Posterior cingulate gyrus (tissue), 11 donors: ENCODE results near the gene KPNA2.
"Not testable (repeated sequence)": the region's sequence is repeated elsewhere in the genome, so short reads cannot be mapped to it uniquely, and the experiment has no call there.

Source experiments
- DNase-seq, 10 donors: peaks; one replicate each; pipeline versions ENCODE4 v3.0.0 to v3.0.0-alpha.2; 2020 to 2021; ENCODE audit warnings: mixed read lengths in 3 of 10
- intact Hi-C: fragments of 100-400 bp; cut with DNase I; formaldehyde crosslinking; loops from one replicate; pipeline ENCODE4 v1.15.1; 2023

Gene KPNA2

DNA sequence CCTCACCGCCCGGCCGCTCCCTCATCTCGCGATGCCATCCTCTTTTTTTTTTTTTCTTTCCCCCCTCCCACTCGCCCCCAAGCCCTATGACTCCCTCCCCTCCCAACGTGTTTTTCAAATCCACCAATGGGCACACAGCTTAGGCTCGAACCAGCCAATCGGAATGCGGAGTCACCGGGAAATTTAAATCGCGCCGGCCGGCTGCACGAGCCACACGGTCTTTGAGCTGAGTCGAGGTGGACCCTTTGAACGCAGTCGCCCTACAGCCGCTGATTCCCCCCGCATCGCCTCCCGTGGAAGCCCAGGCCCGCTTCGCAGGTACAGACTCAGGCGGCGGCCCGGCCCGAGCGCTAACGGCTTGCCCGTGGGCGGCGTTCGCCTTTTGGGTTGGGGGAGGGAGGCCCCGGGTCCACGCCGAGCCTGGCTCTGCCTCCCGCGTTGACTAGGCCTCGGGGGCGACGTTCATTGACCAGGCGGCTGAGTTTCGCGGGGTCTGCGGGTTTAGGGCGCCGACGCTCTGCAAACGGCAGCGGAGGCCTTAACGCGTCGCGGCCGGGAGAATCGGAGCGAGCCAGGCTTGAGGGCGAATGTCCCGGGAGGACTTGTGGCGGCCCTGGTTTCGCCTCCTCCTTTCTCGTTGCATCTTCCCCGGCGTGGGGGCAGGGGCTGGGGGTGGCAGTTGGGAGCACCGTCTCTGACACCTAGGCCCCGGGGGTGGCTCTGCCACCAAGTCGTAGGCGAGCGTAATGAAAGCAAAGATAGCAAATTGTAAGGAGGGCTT is at the start of gene KPNA2:
Gene KPNA2, plus strand, starts transcription at position 213 of the 781 bp plus-strand sequence. CDS start 1,398 bp downstream, outside the sequence.
- peak; percentile 86 to 98 (median 88) for DNase-seq
- intact Hi-C loops: loop anchor here (1.0 to 2.0 kb wide), 2 partner anchors 15 to 66 kb away; no protein-coding TSS in a partner anchor

DNA sequence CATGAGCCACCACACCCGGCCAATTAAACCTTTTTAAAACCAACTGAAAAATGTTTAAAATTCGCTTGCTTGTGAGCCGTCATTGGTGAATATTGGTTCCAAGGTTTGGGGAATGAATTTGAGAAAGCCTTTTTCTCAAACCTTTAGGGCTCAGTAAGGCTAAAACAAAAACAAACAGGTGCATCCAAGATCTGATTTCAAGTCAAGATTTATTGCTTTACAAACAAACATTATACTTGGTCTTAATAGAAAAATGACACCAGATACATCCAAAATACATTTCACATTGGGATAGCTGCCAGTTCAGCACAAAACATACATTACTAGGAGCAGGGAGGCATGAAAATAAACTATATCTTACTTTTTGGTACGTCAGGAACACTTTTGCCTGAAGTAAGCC is 44.6 kb upstream of the KPNA2 start:
- no peak for DNase-seq
- intact Hi-C loops: loop anchor here (5.0 kb wide), 1 partner anchor 274 kb away; the partner anchor contains the start of gene NOL11

DNA sequence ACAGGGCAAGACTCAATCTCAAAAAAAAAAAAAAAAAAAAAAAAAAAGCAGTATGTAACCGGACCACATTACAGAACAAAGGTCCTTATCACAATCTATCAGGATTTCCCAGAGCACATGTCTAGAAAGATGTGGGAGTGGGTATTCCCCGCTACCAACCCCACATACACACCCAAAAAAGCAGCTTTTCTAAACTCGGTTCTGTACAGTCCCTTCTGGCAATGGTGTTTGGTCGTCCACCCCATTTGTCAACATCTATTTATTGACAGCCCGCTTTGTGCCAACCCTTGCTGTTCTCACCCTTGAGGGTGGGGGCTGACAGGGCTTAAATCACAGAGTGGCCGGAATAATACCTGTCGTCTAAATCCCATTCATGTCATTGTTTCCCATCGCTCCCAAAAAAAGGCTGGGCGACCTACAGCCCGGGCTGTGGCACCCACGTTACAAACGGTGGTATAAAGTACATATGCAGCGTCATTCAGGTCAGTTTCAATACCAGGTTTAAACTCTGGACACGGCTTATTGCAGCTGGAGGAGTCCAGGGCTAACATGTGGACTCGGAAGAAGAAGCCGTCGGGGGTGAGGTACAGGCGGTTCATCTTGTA is 42.9 kb upstream of the KPNA2 start:
- peak in 1 of 10 donors; percentile 29 for DNase-seq
- intact Hi-C loops: loop anchor here (1.0 to 5.0 kb wide), 2 partner anchors 28 to 275 kb away; partner anchors contain the start of gene NOL11

DNA sequence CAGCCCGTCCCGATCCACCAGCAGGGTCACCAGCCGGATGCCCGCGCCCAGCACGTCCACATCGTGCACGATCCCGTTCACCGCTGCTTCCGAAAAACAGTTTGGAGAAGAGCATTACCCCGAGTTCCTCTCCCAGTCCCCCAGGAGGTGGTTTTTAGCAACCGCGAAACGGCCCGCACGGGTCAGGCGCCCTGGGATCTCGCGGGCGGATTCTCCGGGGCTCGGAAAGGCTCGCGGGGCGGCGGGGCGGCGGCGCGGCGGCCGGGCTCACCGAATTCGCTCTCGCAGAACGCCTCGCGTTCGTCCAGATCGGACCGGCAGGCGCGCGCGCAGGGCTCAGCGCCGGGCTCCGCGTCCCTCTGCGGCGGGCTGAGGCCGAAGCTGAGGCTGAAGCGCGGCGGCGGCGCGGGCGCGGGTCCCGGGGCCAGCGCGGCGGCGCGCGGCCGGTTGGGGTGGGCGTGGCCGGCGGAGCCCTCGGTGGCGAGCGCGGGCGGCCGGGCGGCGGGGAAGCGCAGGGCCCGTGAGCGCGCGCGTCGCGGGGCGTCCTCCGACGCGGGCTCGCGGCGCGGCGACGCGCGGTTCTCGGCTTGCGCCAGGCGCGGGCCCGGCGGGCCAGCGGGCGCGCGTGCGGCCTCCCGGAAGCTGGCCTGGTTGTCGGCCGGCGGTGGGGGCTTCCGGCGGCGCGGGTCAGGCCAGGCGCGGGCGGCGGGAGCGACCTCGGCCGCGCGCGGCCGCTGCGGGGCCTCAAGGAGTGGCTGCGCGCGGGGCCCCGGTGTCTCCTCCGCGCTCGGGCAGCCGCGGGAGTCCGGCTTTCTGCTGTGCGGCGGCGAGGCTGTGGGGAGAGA is 42.2 kb upstream of the KPNA2 start:
- DNase-seq: peak; percentile 59 to 98 (median 73)
- intact Hi-C loops: loop anchor here (1.0 to 5.0 kb wide), 2 partner anchors 27 to 276 kb away; partner anchors contain the start of gene NOL11

DNA sequence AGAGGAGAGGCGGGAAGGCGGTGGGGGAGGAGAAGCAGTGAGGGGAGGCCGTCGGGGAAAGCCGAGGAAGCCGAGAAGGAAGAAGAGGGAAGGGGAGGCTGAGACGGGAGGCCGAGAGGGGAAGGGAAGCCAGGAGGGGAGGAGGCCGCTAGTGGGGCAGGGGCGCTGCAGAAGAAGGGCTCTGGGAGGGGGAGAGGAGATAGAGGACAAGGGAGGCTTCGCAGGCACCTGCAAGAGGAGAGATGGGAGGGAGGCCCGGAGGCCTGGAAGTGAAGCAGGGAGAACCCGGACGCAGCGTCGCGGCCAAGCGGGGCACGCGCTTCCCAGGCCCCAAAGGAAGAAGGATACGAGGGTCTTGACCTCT is 41.6 kb upstream of the KPNA2 start:
- intact Hi-C loops: loop anchor here (1.0 to 5.0 kb wide), 2 partner anchors 26 to 277 kb away; partner anchors contain the start of gene NOL11

DNA sequence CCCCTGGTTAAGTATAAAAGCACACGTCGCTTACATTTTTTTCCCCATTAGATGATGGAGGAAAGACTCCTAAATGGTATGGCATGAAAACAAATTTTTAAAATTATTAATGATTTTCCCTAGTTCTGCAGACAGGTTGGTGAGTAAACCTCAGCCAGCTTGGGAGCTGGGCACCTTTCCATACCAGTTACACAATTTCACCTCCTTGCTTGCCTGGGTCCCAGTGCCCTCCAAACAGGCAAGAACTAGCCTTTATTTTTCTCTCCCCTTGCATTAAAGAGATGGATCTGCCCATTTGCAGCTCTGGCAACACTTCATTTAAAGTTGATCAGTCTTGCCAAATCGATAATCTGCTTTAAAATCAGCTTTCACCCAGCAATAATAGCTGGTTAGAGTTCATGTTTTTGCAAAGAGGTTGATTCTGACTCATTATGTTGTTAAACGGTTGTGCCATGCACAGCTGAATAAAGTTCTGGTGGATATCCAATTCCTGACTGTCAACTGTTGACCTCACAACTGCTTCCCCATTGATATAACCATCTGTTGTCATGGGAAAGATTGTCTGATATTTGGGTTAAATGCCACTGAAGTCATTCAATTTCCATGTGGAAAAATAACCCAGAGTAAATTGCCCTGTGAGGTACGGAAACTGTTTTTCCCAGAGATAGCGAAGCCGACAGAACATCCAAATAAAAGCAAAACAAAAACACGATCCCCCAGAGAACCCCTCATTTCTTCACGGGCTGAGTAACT is 40.5 kb upstream of the KPNA2 start:
- peak in 3 of 10 donors; percentile 46 to 48 (median 47) for DNase-seq
- intact Hi-C loops: loop anchor here (5.0 kb wide), 2 partner anchors 37 to 278 kb away; partner anchors contain the start of gene NOL11

More for the DNA sequence above, 41.6 kb upstream of the KPNA2 start:
- peak in 2 of 10 donors; percentile 66 to 72 for DNase-seq

DNA sequence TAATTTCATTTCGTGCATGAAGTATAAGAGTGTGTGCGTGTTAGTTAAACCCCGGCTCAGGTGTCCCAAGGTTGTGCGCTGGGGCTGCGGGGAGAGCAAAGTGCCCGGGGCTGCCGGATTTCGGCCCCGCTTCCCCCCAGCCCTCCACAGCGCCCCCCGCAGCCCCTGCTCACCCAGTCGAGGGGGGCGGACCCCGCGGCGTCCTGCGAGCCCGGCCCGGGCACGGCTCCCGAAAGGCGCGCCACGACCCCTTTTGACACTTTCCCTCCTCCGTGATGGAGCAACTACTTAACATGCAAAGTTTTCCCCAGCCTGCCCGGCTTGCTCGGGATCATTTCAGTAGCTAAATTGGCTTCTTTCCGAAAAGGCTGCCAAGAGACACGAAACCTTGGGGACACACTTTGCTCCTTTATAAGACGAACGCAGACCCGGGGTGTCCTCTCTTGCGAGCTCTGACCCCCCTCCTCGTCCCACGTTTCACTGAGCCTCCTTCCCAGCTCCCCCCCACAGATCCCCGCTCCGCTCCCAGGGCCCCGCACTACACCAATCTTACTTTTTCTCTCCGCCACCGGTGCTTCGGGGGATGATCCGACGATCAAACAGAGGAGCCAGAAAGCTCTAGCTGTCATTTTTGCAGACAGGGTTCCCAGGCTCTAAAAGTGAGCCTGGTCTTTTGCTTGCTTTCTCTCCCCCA is 39.8 kb upstream of the KPNA2 start:
- intact Hi-C loops: loop anchor here (5.0 kb wide), 1 partner anchor 37 kb away; no protein-coding TSS in a partner anchor
- DNase-seq: peak in 5 of 10 donors; percentile 23 to 85 (median 38)

DNA sequence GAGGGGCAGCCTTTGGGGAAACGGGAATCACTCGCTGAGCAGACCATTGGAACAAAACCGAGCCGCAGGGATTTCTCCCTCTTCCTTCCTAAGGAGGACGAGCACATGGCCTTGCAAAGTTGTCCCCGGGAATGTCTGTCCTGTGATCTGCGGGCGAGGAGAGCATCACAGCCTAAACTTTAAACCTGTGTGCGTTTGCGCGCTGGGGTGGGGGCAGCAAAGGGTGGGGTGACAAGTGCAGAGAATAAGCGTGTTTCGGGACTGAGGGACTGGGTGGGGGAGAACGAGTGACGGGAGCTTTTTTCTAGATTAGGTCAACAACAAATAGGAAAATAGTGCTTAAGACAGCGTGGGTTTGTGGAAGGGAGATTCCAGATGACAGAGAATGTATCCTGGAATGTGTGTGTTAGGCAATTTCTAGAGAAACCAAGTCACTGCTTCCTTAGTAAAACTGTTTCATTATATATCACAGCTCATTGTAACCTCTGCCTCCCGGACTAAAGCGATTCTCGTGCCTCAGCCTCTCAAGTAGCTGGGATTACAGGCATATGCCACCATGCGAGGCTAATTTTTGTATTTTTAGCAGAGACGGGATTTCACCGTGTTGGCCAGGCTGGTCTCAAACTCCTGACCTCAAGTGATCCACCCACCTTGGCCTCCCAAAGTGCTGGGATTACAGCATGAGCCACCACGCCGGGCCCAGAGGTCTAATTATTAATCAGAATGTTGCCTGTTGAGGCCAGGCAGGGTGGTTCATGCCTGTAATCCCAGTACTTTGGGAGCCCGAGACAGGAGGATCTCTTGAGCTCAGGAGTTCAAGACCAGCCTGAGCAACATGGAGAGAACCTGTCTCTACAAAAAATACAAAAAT is 39.0 kb upstream of the KPNA2 start, which contains the start of gene C17orf58:
Gene C17orf58, minus strand, starts transcription at position 169 of the 871 bp plus-strand sequence. CDS start 271 bp downstream, outside the sequence.
- intact Hi-C loops: loop anchor here (5.0 kb wide), 1 partner anchor 36 kb away; no protein-coding TSS in a partner anchor
- DNase-seq: peak in 2 of 10 donors; percentile 32 to 62

DNA sequence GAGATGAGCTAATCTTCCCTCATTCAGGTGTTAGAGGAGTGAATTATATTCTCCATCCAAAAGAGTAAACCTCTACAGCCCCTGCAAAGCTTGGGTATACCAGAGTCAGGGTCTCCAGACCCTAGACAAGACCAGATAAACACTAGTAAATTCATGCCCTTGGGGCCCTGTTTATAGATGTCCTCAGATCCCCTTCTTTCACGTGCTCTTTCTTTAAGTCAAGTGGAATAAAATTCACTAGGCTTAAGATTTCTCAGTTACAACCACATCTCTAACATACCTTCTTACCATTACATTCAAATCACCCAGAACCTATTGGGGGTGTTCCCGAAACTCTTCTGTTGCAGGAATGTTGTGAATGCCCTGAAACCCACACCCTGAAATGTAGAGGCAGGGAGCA is 37.1 kb upstream of the KPNA2 start:
- DNase-seq: no peak
- intact Hi-C loops: loop anchor here (5.0 kb wide), 1 partner anchor 34 kb away; no protein-coding TSS in a partner anchor

DNA sequence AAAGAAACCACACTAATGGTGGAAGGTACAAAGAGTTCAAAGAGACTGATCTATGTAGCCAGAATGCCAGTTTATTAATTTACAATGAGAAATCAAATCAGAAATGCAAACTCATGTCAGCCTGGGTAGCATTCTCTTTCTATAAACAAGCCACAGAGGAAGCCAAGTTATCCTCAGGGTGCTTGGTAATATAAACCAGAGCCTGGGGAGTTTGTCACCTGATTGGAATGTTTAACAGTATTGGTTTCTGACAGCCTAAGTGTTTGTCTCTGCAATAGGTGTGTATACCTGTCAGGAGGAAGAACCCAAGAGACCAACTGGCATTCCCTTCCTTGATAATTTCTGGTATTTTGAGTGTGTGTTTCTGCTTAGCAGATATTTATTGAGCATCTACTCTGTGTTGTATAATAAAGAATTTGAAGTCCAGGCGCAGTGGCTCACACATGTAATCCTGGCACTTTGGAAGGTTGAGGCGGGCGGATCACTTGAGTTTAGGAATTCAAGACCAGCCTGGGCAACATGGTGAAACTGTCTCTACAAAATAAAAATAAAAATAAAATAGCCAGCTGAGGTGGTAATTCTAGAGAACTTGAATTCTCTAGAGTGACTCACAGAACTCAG is 36.1 kb upstream of the KPNA2 start:
- intact Hi-C loops: loop anchor here (5.0 kb wide), 1 partner anchor 33 kb away; no protein-coding TSS in a partner anchor
- DNase-seq: no peak

DNA sequence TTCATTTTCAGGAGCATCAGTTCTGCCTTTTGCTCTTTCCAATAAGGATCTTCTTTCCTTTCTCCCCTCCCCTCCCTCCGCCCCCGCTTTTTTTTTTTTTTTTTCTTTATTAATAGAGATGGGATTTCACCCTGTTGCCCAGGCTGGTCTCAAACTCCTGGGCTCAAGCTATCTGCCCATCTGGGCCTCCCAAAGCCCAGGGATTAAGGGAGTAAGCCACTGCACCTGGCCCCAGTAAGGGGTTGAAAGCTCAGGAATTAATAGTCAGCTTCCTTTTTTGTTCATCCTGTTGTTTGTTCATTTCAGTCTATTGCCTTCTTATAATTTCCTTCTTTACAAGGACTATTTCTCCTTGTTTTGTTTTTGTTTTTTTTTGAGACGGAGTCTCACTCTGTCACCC is 31.3 kb upstream of the KPNA2 start:
- no peak for DNase-seq
- intact Hi-C loops: no loop called here

DNA sequence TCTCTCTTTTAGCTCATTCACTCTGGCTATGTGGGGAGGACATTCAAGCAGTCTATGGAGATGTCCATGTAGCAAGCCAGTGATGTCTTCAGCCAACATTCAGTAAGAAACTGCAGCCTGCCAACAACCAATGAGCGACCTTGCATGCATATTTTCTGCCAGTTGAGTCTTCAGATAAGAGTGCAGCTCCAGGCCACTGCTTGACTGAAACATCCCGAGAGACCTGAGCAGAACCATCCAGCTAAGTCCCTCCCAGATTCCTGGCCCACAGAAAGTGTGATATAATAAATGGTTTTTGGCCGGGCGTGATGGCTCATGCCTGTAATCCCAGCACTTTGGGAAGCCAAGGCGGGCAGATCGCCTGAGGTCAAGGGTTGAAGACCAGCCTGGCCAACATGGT is 28.7 kb upstream of the KPNA2 start:
- peak in 1 of 10 donors; percentile 30 for DNase-seq
- intact Hi-C loops: no loop called here

DNA sequence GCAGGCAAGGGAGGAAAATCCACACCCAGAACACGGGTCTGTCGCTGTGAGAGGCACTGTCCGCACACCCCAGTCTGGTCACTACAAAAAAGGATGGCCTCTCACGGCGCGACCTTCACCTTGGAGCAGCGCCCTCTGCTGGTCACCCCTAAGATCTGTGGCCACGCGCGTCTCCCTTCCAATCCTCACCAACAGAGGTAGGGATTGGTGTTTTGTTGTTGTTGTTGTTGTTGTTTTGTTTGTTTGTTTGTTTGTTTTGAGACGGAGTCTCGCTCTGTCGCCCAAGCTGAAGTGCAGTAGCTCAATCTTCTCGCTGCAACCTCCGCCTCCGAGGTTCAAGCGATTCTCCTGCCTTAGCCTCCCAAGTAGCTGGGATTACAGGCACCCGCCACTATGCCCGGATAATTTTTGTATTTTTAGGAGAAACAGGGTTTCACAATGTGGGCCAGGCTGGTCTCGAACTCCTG is 24.3 kb upstream of the KPNA2 start:
- DNase-seq: peak in 6 of 10 donors; percentile 35 to 91 (median 67)
- intact Hi-C loops: no loop called here

DNA sequence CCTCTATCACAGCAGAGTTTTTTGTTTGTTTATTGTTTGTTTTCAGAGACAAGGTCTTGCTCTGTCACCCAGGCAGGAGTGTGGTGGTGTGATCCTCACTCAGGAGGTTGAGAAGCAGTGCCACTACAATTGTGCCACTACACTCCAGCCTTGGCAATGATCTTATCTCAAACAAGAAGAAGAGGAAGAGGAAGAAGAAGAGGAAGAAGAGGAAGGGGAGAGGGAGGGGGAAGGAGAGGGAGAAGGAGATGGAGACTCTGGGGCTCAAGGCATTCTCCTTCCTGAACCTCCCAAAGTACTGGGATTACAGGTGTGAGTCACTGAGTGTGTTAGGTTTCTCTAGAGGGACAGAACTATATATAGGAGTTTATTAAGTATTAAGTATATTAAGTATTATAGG is 22.1 kb upstream of the KPNA2 start:
- no peak for DNase-seq
- intact Hi-C loops: no loop called here

DNA sequence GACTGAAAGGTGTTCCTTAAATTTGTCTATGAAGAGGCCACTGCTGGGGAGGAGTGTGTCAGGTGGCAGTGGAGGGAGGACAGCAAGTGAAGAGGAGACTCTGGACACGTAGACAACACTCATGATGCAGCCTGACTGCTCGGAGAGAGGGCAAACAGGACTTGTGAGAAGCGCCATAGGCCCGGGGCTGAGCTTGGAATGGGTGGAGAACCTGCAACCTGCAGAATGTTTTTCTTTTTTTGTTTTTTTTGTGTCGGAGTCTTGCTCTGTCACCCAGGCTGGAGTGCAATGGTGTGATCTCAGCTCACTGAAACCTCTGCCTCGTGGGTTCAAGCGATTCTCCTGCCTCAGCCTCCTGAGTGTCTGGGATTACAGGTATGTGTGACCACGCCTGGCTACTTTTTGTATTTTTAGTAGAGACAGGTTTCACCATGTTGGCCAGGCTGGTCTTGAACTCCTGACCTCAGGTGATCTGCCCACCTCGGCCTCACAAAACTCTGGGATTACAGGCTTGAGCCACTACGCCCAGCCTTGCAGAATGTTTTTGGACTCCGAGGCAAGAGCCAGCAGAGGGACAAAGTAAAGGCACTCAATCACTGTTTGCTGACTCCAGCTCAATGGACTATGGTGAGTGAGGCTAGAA is 20.3 kb upstream of the KPNA2 start:
- DNase-seq: peak in 2 of 10 donors; percentile 16 to 27
- intact Hi-C loops: no loop called here

DNA sequence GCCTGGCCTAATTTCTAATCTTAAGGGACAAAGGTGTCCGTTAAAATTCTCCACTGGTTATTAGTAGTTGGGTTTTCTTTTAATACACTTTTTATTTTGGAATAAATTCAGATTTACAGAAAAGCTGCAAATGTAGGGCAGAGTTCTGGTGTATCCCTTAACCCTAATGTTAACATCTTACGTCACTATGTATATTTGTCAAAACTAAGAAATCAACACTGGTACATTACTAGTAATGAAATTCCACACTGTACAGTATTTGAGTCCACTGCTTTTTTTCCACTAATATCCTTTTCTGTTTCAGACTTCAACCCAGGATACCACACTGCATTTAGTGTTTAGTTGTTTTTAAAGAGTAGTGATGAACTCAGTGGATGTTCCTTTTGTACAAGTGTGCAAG is 18.7 kb upstream of the KPNA2 start:
- intact Hi-C loops: no loop called here
- no peak for DNase-seq

DNA sequence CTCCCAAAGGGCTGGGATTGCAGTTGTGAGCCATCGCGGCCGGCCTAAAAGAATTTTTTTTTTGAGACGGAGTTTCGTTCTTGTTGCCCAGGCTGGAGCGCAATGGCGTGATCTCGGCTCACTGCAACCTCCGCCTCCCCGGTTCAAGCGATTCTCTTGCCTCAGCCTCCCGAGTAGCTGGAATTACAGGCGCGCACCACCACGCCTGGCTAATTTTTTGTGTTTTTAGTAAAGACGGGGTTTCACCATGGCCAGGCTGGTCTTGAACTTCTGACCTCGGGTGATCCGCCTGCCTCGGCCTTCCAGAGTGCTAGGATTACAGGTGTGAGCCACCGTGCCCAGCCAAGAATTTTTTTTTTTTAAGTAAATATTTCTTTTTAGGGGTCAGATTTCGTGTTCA is 17.0 kb upstream of the KPNA2 start:
- intact Hi-C loops: not testable (repeated sequence)
- peak in 1 of 10 donors; percentile 24 for DNase-seq
